WTC11 (cell line): ENCODE data around the gene NEK11.

Experiments used
- ATF1 ChIP-seq: sonication (generic); formaldehyde crosslinking; IDR thresholded peaks from 2 replicates; pipeline ENCODE4 v1.8.1; 2023; ENCODE audit warnings: mild to moderate bottlenecking, moderate library complexity, missing genetic modification reagents
- ATF2 ChIP-seq: sonication (generic); formaldehyde crosslinking; IDR thresholded peaks from 2 replicates; pipeline ENCODE4 v1.8.1; 2022; ENCODE audit warnings: low read depth, missing genetic modification reagents, borderline replicate concordance
- ATF3 ChIP-seq: sonication (generic); formaldehyde crosslinking; conservative IDR thresholded peaks from 2 replicates; pipeline ENCODE4 v1.8.1; 2022; ENCODE audit warnings: mild to moderate bottlenecking, missing genetic modification reagents
- CTCF ChIP-seq: fragments of 200-600 bp; IDR thresholded peaks from 2 replicates; pipeline ENCODE4 v1.8.0; 2022; ENCODE audit warnings: antibody characterized with exemption
- NFYB ChIP-seq: sonication (generic); formaldehyde crosslinking; conservative IDR thresholded peaks from 2 replicates; pipeline ENCODE4 v1.8.0; 2022; ENCODE audit warnings: low read depth, missing genetic modification reagents
- PRRX2 ChIP-seq: fragments of 250-450 bp; sonication (Bioruptor Pico); IDR thresholded peaks from 2 replicates; pipeline ENCODE4 v1.8.0; 2021; ENCODE audit warnings: mild to moderate bottlenecking
- ZBTB21 ChIP-seq: sonication (generic); formaldehyde crosslinking; IDR thresholded peaks from 2 replicates; pipeline ENCODE4 v1.8.1; 2023; ENCODE audit warnings: mild to moderate bottlenecking, missing genetic modification reagents, borderline replicate concordance
- ZNF416 ChIP-seq: fragments of 250-450 bp; sonication (Bioruptor Pico); IDR thresholded peaks from 2 replicates; pipeline ENCODE4 v1.9.0; 2021; ENCODE audit warnings: mild to moderate bottlenecking, inconsistent platforms
- TF ChIP-seq, protein P1 (sequence below): sonication (generic); formaldehyde crosslinking; IDR thresholded peaks from 2 replicates; pipeline ENCODE4 v1.8.0; 2022; ENCODE audit warnings: mild to moderate bottlenecking, missing genetic modification reagents
- TF ChIP-seq, protein P2 (sequence below): fragments of 250-450 bp; sonication (Bioruptor Pico); IDR thresholded peaks from 2 replicates; pipeline ENCODE4 v1.9.0; 2021; ENCODE audit warnings: mild to moderate bottlenecking
- TF ChIP-seq, protein P3 (sequence below): sonication (generic); formaldehyde crosslinking; IDR thresholded peaks from 2 replicates; pipeline ENCODE4 v1.8.1; 2023; ENCODE audit warnings: mild to moderate bottlenecking, missing genetic modification reagents

- TF ChIP-seq CTCF (no peak), ZNF416 (CRISPR knock-in tag) (no peak), NFYB (no peak), ZBTB21 (CRISPR knock-in tag) (no peak), ATF2 (CRISPR knock-in tag) (no peak), PRRX2 (no peak), ATF1 (CRISPR knock-in tag) (no peak), ATF3 (CRISPR knock-in tag) (no peak)
- TF ChIP-seq, protein P1, sequence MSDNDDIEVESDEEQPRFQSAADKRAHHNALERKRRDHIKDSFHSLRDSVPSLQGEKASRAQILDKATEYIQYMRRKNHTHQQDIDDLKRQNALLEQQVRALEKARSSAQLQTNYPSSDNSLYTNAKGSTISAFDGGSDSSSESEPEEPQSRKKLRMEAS = no peak
- TF ChIP-seq, protein P2, sequence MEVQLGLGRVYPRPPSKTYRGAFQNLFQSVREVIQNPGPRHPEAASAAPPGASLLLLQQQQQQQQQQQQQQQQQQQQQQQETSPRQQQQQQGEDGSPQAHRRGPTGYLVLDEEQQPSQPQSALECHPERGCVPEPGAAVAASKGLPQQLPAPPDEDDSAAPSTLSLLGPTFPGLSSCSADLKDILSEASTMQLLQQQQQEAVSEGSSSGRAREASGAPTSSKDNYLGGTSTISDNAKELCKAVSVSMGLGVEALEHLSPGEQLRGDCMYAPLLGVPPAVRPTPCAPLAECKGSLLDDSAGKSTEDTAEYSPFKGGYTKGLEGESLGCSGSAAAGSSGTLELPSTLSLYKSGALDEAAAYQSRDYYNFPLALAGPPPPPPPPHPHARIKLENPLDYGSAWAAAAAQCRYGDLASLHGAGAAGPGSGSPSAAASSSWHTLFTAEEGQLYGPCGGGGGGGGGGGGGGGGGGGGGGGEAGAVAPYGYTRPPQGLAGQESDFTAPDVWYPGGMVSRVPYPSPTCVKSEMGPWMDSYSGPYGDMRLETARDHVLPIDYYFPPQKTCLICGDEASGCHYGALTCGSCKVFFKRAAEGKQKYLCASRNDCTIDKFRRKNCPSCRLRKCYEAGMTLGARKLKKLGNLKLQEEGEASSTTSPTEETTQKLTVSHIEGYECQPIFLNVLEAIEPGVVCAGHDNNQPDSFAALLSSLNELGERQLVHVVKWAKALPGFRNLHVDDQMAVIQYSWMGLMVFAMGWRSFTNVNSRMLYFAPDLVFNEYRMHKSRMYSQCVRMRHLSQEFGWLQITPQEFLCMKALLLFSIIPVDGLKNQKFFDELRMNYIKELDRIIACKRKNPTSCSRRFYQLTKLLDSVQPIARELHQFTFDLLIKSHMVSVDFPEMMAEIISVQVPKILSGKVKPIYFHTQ (CRISPR knock-in tag) = no peak
- TF ChIP-seq, protein P3, sequence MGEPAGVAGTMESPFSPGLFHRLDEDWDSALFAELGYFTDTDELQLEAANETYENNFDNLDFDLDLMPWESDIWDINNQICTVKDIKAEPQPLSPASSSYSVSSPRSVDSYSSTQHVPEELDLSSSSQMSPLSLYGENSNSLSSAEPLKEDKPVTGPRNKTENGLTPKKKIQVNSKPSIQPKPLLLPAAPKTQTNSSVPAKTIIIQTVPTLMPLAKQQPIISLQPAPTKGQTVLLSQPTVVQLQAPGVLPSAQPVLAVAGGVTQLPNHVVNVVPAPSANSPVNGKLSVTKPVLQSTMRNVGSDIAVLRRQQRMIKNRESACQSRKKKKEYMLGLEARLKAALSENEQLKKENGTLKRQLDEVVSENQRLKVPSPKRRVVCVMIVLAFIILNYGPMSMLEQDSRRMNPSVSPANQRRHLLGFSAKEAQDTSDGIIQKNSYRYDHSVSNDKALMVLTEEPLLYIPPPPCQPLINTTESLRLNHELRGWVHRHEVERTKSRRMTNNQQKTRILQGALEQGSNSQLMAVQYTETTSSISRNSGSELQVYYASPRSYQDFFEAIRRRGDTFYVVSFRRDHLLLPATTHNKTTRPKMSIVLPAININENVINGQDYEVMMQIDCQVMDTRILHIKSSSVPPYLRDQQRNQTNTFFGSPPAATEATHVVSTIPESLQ (CRISPR knock-in tag) = no peak
These were observed 34.3 kb upstream of the NEK11 start for GRCh38 chr3:130992344-130992743.
